PC-3 (cell line): ENCODE results near the gene ROBO2. TPM values are rescaled to one million over a fixed set of nuclear protein-coding genes. Genes with fewer than 3 reads are reported as not detected.

ENCODE experiments used
- ATAC-seq: fragments of 200-7000 bp; cut with Tn5 transposase; 2 replicates; pipeline ENCODE4 v1.9.1; 2020; ENCODE audit warnings: mild to moderate bottlenecking, moderate library complexity
- BruUV-seq: library from RNA; stranded (reverse); fragments of 400-500 nt; replicated peaks from 2 replicates; lab custom pipeline; 2021; lab: Mats Ljungman, UMichigan
- CTCF ChIA-PET: fragments of 300-600 bp; sonication (Branson Sonifier 250); formaldehyde crosslinking; loops from one replicate; lab custom pipeline; 2022; ENCODE audit warnings: antibody characterized with exemption; lab: Charles Lee
- POLR2A ChIA-PET: fragments of 300-600 bp; sonication (Branson Sonifier 250); formaldehyde crosslinking; loops from one replicate; lab custom pipeline; 2022; ENCODE audit warnings: antibody characterized with exemption; ENCODE audit not compliant: unreplicated experiment; lab: Charles Lee
- DNase-seq: peaks from one replicate; pipeline ENCODE4 v3.0.0-alpha.2; 2015
- H2AFZ ChIP-seq: fragments of 300-600 bp; sonication (generic); 2 replicates; pipeline ENCODE4 v1.6.0; 2016; ENCODE audit warnings: antibody characterized with exemption, low read length
- H3F3A ChIP-seq: fragments of 300-600 bp; sonication (generic); one replicate; pipeline ENCODE4 v1.6.0; 2017; ENCODE audit warnings: antibody characterized with exemption, low read length, control low read depth, mild to moderate bottlenecking; ENCODE audit not compliant: unreplicated experiment
- H3K27ac ChIP-seq: fragments of 300-600 bp; sonication (generic); 2 replicates; pipeline ENCODE4 v1.5.1; 2016; ENCODE audit warnings: mild to moderate bottlenecking, low read length
- H3K27me3 ChIP-seq: fragments of 300-600 bp; sonication (generic); 2 replicates; pipeline ENCODE4 v1.6.1; 2016; ENCODE audit warnings: low read length, mixed read lengths
- H3K36me3 ChIP-seq: fragments of 300-600 bp; sonication (generic); 2 replicates; pipeline ENCODE4 v1.6.1; 2016; ENCODE audit warnings: low read depth, mixed run types, low read length, mixed read lengths
- H3K4me1 ChIP-seq: fragments of 300-600 bp; sonication (generic); 2 replicates; pipeline ENCODE4 v1.5.1; 2016; ENCODE audit warnings: low read length; ENCODE audit not compliant: insufficient read depth
- H3K4me2 ChIP-seq: fragments of 300-600 bp; sonication (generic); 2 replicates; pipeline ENCODE4 v1.6.0; 2016; ENCODE audit warnings: low read length
- H3K4me3 ChIP-seq: fragments of 300-600 bp; sonication (generic); 2 replicates; pipeline ENCODE4 v1.5.1; 2016; ENCODE audit warnings: mild to moderate bottlenecking, low read length, mixed read lengths
- H3K79me2 ChIP-seq: fragments of 300-600 bp; sonication (generic); 2 replicates; pipeline ENCODE4 v1.6.1; 2017; ENCODE audit warnings: low read length, mixed read lengths
- H3K9ac ChIP-seq: fragments of 300-600 bp; sonication (generic); 2 replicates; pipeline ENCODE4 v1.6.0; 2016; ENCODE audit warnings: mild to moderate bottlenecking, low read length
- H3K9me2 ChIP-seq: fragments of 300-600 bp; sonication (generic); replicated peaks from 2 replicates; pipeline ENCODE4 v1.6.1; 2016; ENCODE audit warnings: mixed run types, low read length, mixed read lengths
- H3K9me3 ChIP-seq: fragments of 300-600 bp; sonication (generic); 2 replicates; pipeline ENCODE4 v1.6.1; 2016; ENCODE audit warnings: low read length, mixed read lengths
- H4K20me1 ChIP-seq: fragments of 300-600 bp; sonication (generic); 2 replicates; pipeline ENCODE4 v1.6.1; 2016; ENCODE audit warnings: low read length, mixed read lengths
- CTCF ChIP-seq: fragments of 300-600 bp; sonication (generic); conservative IDR thresholded peaks from 2 replicates; pipeline ENCODE4 v1.5.1; 2017; ENCODE audit warnings: antibody characterized with exemption, low read depth, mild to moderate bottlenecking, low read length
- EZH2 ChIP-seq: fragments of 300-600 bp; sonication (generic); IDR thresholded peaks from one replicate; pipeline ENCODE4 v1.6.1; 2017; ENCODE audit warnings: antibody characterized with exemption, mild to moderate bottlenecking, low read length; ENCODE audit not compliant: unreplicated experiment
- EZH2phosphoT487 ChIP-seq: fragments of 300-600 bp; sonication (generic); IDR thresholded peaks from 2 replicates; pipeline ENCODE4 v1.6.1; 2018; ENCODE audit warnings: mild to moderate bottlenecking, antibody characterized with exemption, low read length, borderline replicate concordance
- intact Hi-C: fragments of 100-400 bp; cut with micrococcal nuclease; formaldehyde crosslinking; loops from 2 replicates; pipeline ENCODE4 v1.9.0; 2023
- total RNA-seq: library from RNA; depleted of rRNA; stranded (reverse); fragments of >200 nt; gene quantifications from 2 replicates; pipeline ENCODE4 v1.2.3, GENCODE V29; 2014

The ROBO2 gene
- total RNA-seq, 1 experiment from 2014 or later = not detected

- no peaks in the 10 kb centered on the region for H3K9me3 ChIP-seq
- BruUV-seq = no TSS peak
- H2AFZ ChIP-seq = no peak overlapping the region
- no peak for DNase-seq
- H3K36me3 ChIP-seq = no peaks in the 10 kb centered on the region
- intact Hi-C loops = no loop called here
- no peaks in the 10 kb centered on the region; the same call in 1 of the 2 replicates for H3K27me3 ChIP-seq
- no peak overlapping the region for H3K4me3 ChIP-seq
- no peaks in the 10 kb centered on the region for H3F3A ChIP-seq
- no peak overlapping the region for H3K27ac ChIP-seq
- H4K20me1 ChIP-seq = no peaks in the 10 kb centered on the region
- no peak overlapping the region for H3K9ac ChIP-seq
- H3K4me2 ChIP-seq = no peak overlapping the region
- no peak for ATAC-seq
- CTCF ChIA-PET = no interaction called here
- H3K4me1 ChIP-seq = no peaks in the 10 kb centered on the region; the same call in 1 of the 2 replicates
- H3K9me2 ChIP-seq = no peaks in the 10 kb centered on the region
- no peaks in the 10 kb centered on the region for H3K79me2 ChIP-seq
- POLR2A ChIA-PET = no interaction called here
- TF ChIP-seq EZH2phosphoT487 = no peak
- TF ChIP-seq CTCF = no peak
- TF ChIP-seq EZH2 = no peak
Measured at GRCh38 chr3:77524946-77525682, 485.2 kb downstream of the ROBO2 start.

DNA sequence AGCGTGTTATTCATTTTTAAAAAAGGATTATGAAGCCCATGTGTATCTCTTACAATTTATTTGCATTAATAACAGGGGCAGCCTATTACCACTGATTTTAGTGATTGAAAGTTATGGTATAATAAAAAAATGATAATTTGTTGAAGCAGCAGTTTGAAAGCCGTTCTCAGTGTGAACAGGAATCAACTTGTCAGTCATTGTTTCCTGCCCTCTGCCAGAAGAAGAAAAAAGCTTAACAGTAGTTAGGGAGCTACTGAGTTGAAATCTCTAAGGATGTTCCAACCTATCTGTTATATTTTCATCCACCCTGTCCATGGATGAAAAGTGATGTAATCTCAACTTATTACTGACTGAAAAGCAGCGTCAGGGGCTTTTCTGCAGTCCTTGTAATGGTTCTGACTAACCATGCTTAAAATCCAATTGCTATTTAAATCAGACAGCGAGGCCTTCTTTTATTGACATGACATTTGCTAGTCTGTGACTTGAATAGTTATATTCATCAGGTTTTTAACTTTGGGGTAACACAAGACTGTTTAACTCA lies 486.7 kb downstream of the ROBO2 start:
- TF ChIP-seq EZH2 (no peak), EZH2phosphoT487 (no peak), CTCF (no peak)
- Histone ChIP-seq H4K20me1 (no peaks in the 10 kb centered on the region), H2AFZ (no peak overlapping the region), H3K79me2 (no peaks in the 10 kb centered on the region), H3F3A (no peaks in the 10 kb centered on the region), H3K9me3 (no peaks in the 10 kb centered on the region), H3K9me2 (no peaks in the 10 kb centered on the region), H3K4me3 (no peak overlapping the region), H3K4me1 (no peaks in the 10 kb centered on the region; the same call in 1 of the 2 replicates), H3K27me3 (no peaks in the 10 kb centered on the region; the same call in 1 of the 2 replicates), H3K27ac (no peak overlapping the region), H3K36me3 (no peaks in the 10 kb centered on the region), H3K9ac (no peak overlapping the region), H3K4me2 (no peak overlapping the region)
- CTCF ChIA-PET = no interaction called here
- ATAC-seq (no peak), DNase-seq (no peak)
- no TSS peak for BruUV-seq
- POLR2A ChIA-PET = no interaction called here
- intact Hi-C loops = no loop called here

DNA sequence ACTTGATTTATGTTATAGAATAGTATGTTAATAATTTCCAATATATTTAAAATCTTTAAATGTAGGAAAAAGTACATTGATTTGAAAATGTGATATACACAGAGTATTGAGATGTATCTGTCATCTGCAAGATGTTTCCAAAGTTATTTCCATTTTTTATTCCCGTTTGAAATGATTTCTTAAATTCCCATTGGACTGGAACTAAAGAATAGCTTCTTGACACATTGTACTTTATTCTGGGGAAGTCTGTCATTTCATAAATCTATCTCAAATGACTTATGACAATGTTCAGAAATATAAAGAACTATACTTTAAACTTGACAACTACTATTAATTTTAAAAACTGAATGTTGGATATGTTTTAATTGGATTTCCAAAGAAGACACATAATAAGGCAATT lies 489.6 kb downstream of the ROBO2 start:
- Histone ChIP-seq H3K4me2 (no peak overlapping the region), H3F3A (no peaks in the 10 kb centered on the region), H3K27ac (no peak overlapping the region), H3K79me2 (no peaks in the 10 kb centered on the region), H3K36me3 (no peaks in the 10 kb centered on the region), H3K9ac (no peak overlapping the region), H3K4me1 (no peaks in the 10 kb centered on the region), H3K4me3 (no peak overlapping the region), H3K9me3 (0 out of 2 replicates have a peak, but pooled peaks cover 5% of the 10 kb centered on the region), H2AFZ (no peak overlapping the region), H4K20me1 (no peaks in the 10 kb centered on the region), H3K9me2 (no peaks in the 10 kb centered on the region), H3K27me3 (no peaks in the 10 kb centered on the region; the same call in 1 of the 2 replicates)
- TF ChIP-seq EZH2 (no peak), CTCF (no peak), EZH2phosphoT487 (no peak)
- POLR2A ChIA-PET = no interaction called here
- CTCF ChIA-PET = no interaction called here
- intact Hi-C loops = no loop called here
- DNase-seq (no peak), ATAC-seq (no peak)
- BruUV-seq = no TSS peak
